HG03097 (cell line): ENCODE results near the gene NDUFB7.
"Not testable (repeated sequence)": the region's sequence is repeated elsewhere in the genome, so short reads cannot be mapped to it uniquely, and the experiment has no call there.

Experiments
- ATAC-seq: cut with Tn5 transposase; IDR thresholded peaks from one replicate; pipeline ENCODE4 v1.9.1; 2021; ENCODE audit not compliant: unreplicated experiment, low FRiP score

The NDUFB7 gene

GRCh38 chr19:14554382-14554812 lies 17.5 kb downstream of the NDUFB7 start:
- ATAC-seq: no peak

DNA sequence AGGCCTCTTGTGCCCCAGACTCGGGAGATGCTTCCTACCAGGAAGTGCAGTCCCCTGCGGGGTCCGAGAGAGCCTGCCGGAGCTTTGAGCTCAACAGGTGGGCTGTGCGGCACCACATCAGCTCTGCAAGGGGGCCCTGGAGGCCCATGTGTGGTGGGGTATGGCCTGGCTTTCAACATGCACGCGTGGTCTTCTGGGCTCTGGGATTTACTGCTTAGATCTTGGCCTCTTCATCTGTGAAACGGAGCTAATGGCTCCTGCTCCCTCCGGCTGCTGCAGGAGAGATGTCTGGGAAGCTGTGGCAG lies 18.0 kb downstream of the NDUFB7 start:
- no peak for ATAC-seq

GRCh38 chr19:14553042-14553938 lies 18.6 kb downstream of the NDUFB7 start:
- no peak for ATAC-seq

DNA sequence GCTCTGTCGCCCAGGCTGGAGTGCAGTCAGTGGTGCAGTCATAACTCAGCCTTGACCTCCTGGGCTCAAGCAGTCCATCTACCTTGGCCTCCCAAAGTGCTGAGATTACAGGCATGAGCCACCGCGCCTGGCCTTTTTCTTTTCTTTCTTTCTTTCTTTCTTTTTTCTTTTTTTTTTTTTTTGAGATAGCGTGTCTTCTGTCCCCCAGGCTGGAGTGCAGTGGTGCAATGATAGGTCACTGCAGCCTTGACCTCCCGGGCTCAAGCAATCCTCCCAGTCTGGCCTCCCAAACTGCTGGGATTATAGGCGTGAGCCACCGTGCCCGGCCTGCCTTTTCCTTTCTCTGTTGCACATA lies 19.9 kb downstream of the NDUFB7 start:
- not testable (repeated sequence) for ATAC-seq

DNA sequence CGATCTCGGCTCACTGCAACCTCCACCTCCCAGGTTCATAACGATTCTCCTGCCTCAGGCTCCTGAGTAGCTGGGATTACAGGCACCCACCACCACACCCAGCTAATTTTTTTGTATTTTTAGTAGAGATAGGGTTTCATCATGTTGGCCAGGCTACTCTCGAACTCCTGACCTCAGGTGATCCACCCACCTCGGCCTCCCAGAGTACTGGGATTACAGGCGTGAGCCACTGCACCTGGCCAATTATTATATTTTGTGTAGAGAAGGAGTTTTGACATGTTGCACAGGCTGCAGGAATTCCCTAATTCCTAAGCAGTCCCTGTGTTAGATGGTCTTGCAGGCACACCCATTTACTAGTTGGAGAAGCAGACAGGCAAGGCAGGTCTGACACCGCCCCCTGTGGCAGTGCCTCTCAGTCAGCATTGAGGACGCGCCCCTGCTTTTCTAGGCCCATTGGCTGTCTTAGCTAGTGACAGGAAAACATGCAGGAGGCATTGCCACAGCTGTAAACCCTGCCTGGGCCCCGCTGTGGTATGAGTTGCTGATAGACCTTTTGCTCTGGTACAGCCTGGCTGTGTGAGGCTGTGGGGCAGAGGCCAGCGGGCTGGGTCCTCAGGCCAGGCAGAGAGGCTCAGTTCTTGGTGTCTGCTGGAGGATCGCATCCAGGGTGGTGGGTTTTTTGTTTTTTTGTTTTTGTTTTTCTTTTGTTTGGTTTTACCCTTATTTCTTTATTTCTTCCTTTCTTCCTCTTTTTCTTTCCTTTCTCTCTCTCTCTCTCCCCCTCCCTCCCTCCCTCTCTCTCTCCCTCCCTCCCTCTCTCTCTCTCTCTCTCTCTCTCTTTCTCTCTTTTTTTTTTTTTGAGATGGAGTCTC lies 20.5 kb downstream of the NDUFB7 start:
- not testable (repeated sequence) for ATAC-seq

DNA sequence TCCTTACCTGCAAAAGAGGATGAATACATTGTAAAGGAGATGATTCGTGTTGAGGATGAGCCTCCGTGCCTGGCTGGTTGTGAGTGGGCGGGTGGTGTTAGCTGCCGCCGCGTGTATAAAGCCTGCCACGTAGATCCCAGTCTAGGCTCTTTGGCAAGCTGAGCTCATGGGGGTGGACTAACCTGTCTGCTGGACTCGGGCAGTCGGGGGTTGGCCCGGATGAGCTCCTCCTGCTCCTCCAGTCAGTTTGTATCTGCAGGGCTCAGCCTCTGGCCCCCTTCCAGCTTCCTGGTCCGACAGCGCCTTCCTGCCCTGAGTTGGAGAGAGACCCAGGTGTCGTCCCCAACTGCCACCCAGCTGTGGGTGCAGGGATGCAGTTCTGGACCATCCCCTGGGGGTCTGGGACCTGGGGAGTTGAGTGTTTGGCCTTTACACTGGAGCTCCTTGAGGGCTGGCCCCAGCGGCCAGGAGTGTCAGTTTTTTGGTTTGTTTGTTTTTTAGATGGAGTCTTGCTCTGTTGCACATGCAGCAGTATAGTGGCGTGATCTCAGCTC lies 21.6 kb downstream of the NDUFB7 start:
- ATAC-seq: no peak

DNA sequence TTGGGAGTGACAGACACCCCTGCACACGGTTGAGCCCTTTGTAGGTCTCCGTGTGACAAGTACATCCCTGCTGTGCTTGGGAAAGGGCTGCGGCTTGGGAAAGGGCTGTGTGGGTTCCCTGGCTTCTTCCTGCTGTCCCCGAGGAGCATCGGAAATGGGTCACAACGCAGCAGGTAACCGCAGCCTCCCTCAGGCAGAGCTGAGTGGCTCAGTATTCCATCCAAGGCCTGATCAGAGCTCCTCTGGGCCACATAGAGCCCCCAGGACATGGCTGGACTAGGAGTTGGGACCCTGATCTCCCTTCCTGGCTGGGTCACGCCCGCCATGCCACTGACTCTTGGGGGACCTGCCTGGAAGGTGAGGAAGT lies 26.2 kb downstream of the NDUFB7 start:
- ATAC-seq: no peak

DNA sequence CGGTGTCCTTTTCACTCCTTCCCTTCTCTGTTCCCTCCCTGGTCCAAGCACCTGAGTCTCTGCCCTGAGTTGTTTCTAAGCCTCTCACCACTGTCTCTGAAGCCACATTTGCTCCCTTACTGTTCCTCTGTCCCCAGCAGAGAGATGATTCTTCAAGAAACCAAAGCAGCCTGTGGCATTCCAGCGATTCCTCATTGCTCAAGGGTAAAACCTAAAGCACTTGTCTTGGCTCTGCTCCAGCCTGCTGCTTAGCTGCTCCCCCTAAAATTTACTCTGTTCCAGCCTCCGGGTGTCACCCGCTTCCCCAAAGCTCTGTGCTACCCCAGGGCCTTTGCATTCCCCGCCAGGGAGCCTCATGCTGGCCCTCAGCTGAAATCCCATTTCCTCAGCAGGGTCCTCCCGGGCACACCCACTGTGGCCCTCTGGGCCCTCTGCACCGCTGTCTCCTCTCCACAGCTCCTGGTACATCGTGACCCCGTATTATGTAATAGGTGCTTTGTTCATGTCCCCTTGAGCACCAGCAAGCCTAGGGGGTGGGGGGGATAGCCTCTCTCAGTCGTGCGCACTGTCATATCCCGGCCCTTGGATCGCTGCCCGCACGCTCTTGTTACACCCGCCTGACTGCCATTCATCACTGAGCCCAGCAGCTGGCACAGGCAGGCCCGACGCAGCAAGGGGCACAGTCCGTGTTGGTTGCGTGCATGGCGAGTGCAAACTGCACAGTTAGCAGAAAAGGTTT lies 26.7 kb downstream of the NDUFB7 start:
- no peak for ATAC-seq

DNA sequence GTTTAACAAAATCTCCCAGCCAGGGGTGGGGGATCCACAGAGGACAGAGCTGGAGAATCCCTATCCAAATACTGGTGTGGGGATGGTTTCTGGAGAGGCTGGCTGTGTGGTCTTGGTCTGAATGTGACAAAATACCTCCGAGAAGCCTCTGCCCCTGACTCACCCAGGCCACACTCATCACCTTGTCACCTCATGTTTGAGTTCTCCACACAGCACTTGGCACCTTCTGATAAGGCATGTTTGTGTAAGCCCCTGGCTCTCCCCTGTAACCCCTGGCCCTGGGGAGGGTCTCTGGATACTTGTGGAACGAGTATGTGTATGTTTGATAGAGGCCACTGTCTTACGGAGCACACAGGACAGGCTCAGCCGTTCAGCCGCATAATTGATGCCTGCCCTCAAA lies 27.8 kb downstream of the NDUFB7 start:
- ATAC-seq: no peak

DNA sequence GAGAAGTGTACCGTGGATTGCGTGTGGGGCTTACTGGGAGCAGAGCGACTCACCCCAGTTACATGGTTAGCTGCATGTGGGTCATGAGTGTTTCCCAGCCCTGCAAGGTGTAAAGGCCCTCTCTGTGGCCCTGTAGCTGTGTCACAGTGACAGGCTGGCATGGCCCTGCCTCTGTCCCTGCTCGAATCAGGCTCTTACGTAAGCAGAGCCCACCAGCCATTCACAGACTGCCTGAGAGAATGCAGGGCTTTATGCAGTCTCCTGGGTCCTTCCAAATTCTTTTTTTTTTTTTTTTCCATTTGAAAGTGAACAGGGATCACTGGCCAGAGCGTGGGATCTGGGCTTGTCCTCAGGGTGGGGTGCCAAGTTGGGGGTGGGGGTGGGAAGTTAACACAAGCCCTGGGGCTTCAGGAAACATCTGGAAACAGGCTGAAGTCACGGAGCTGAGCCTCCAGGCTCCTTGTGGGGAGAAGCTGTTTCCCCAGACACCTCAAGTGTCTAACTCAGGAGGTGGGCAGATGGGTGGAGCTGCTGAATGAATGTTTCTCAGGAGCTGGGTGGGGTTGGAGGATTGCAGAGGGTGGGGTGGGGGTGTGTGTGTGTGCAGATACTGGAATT lies 29.0 kb downstream of the NDUFB7 start:
- ATAC-seq: no peak

DNA sequence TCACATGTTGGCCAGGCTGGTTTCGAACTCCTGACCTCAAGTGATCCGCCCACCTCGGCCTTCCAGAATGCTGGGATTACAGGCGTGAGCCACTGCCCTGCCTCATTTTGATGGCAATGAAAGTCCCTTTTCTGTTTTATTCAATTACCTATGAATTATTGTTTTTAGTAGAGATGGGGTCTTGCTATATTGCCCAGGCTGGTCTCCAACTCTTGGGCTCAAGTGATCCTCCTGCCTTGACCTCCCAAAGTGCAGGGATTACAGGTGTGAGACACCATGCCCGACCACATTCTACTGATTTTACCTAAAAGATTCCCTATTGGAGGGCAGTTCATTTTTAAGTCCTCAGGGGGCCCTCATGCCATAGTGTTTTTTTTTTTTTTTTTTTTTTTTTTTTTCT lies 29.9 kb downstream of the NDUFB7 start:
- not testable (repeated sequence) for ATAC-seq

- no peak for ATAC-seq
Measured at GRCh38 chr19:14540741-14541525, 30.9 kb downstream of the NDUFB7 start.

DNA sequence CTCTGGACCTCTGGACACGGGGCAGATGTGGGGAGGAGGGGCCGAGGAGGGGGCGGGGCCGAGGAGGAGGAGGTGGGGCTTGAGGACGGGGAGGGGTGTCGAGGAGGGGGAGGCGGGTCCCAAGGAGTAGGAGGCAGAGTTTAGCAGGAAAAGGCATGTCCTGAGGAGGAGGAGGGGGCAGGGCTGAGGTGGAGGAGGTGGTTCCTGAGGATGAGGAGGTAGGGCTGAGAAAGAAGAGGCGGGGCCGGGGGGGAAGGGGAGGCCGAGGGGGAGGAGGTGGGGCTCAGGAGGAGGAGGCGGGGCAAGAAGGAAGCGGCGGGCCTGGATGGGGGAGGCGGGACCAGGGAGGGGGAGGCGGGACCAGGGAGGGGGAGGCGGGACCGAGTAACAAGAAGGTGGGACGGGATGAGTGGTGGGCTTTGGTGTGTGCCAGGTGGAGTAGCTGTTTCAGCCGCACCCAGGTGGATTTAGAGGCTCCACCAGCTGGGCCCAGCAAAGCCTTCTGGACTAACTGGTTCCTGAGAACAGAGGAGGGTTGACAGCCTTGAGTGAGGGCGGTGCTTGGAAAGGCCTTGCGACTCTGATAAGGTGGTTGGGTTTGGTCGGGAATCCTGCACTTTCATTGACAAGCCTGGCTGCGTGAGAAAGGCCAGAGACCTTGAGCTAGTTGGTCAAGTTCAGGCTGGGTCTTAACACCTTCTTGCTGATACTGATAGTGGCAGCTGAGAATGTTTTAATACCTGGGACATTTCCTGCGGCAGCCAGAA lies 34.8 kb downstream of the NDUFB7 start:
- no peak for ATAC-seq

DNA sequence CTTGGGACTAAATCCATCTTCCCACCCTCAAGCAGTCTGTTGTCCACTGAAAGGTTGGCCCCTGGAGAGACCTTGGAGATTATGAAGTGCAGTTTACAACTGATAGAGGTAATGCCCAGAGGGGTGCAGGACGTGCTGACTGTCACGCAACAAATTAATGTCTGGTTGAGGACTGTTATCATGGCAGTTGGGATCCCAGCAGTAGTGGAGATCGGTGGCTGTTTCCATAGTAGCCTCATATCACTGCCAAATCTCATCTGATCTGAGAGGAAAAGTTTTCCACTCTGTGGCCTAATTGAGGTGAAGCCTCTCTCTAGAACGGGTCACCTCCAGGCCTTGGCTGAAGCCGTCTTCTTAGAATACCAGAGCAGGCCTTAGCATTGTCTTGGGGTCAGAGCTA lies 38.4 kb downstream of the NDUFB7 start:
- ATAC-seq: no peak

GRCh38 chr19:14530506-14530905 lies 41.4 kb downstream of the NDUFB7 start:
- no peak for ATAC-seq

DNA sequence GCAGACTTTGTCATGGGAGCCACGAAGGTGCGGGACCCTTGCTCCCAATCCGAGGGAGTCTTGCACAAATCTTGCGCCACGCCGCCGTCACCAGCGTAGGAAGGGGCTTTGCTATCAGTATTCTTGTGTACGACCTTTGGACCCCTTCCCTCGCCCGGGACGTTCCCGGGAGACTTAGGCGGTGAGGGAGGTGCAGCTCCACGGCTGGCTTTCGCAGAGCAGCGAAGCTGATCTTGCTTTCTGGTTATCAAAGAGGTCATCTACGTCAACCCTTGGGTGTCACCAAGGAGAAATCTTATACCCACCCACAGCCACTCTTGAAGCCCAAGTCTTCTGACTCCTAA lies 41.9 kb downstream of the NDUFB7 start:
- peak; percentile 0 for ATAC-seq

DNA sequence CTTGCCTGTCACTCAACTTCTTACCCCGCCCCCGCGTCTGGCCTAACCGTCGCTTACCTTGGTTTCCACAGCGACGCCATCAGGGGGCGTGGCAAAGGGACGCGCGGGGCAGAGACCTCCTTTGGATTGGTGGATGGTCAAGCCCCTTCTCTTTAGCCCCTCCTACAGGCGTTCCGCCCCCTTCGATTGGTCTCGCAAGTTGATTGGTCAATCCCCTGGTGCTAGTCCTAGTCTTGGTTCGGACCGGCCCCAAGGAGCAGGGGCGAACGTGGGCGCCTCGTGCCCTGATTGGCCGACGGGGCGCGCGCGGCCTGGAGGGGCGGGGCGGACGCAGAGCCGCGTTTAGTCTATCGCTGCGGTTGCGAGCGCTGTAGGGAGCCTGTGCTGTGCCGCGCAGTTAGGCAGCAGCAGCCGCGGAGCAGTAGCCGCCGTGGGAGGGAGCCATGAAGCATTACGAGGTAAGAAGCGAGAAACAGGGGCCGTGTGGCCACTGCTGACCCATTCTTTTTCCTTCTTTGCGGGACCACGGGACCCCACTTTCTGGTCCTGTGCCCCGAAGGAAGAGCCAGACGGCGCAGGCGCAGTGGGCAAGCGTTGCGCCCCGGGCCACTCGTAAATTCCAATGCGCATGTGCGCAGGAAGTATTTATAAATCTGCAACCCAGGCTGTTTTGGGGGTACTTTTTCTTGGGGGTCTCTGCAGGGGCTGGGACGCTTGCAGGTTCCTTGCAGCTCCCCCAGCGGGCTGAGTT lies 42.4 kb downstream of the NDUFB7 start, which contains the start of gene TECR:
Gene TECR (plus strand): TSS at position 341 of the 751 bp plus-strand sequence. CDS start 103 bp downstream, at position 444.
- peak; percentile 91 for ATAC-seq
